Fibroblast of mammary gland (primary cell): ENCODE data around the gene C1QTNF2.

ENCODE experiments used
- DNase-seq: peaks from one replicate; pipeline ENCODE4 v3.0.0-alpha.2; 2010; ENCODE audit warnings: low read depth
- H3K4me3 ChIP-seq: 2 replicates; pipeline ENCODE4 v1.5.1; 2011; ENCODE audit warnings: low read depth, mild to moderate bottlenecking, low read length, moderate library complexity; ENCODE audit not compliant: control insufficient read depth
- TF ChIP-seq, protein P1 (sequence below): conservative IDR thresholded peaks from 2 replicates; pipeline ENCODE4 v1.5.1; 2011; ENCODE audit warnings: low read depth, low read length, inconsistent platforms; ENCODE audit not compliant: control insufficient read depth, insufficient read depth

Gene C1QTNF2

DNA sequence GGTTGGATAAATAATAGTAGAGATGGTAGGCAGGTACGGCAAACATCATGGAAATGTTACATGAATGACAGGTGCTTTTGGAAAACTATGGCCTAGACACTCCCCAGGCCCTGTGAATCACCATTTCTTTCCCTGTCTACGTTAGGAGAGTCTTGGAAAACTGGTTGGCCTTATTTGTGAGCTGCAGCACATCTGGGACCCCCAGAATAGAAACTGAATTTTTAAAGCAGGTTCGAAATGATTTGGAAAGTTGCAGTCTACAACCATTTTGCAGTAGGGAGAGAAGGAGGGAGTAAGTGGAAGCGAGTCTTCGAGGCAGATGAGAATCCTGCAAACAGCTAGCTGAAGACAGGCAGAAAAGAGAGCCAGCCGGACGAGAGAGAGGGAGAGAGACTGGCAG, 13.0 kb downstream of the C1QTNF2 start:
- no peak for DNase-seq
- TF ChIP-seq, protein P1, sequence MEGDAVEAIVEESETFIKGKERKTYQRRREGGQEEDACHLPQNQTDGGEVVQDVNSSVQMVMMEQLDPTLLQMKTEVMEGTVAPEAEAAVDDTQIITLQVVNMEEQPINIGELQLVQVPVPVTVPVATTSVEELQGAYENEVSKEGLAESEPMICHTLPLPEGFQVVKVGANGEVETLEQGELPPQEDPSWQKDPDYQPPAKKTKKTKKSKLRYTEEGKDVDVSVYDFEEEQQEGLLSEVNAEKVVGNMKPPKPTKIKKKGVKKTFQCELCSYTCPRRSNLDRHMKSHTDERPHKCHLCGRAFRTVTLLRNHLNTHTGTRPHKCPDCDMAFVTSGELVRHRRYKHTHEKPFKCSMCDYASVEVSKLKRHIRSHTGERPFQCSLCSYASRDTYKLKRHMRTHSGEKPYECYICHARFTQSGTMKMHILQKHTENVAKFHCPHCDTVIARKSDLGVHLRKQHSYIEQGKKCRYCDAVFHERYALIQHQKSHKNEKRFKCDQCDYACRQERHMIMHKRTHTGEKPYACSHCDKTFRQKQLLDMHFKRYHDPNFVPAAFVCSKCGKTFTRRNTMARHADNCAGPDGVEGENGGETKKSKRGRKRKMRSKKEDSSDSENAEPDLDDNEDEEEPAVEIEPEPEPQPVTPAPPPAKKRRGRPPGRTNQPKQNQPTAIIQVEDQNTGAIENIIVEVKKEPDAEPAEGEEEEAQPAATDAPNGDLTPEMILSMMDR: no peak
- no peak overlapping the region for H3K4me3 ChIP-seq

DNA sequence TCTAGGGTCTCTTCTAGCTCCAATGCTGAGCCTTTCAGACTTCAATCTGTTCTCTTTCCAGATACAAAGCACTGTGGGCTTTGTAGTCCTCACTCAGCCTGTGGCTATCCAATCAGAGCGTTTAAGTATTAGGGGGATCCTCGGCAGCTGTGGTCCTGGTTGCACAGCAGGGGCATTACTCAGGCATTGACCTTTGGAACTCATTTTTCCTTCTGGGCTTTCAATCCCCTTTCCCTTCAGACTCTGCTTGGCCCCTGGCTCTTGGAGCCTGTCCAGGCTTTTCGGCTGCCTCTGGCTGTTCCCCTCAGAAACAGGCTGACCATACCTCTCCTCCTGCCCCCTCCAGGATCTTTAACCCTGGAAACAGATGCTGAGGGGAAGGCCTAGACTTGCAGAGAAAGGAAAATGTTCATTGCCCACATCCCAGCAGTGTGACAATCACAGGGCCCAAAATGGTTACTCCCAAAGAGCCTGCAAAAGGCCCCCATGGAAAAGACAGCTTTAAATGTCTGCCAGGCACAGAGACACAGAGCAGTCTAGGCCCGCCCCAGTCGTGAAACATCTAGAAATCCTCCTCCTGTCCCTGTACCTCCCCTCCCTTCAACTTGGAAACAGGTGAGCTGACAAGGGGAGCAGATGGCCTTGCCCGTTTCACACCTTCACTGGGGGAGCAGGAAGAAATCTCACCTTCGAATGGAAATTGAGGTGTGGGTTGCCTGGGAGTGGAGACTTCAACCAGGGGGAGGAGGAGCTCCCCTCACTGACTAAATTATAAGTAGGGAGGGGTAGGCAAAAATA, 13.7 kb downstream of the C1QTNF2 start:
- H3K4me3 ChIP-seq: no peak overlapping the region
- TF ChIP-seq, protein P1: no peak
- DNase-seq: no peak

DNA sequence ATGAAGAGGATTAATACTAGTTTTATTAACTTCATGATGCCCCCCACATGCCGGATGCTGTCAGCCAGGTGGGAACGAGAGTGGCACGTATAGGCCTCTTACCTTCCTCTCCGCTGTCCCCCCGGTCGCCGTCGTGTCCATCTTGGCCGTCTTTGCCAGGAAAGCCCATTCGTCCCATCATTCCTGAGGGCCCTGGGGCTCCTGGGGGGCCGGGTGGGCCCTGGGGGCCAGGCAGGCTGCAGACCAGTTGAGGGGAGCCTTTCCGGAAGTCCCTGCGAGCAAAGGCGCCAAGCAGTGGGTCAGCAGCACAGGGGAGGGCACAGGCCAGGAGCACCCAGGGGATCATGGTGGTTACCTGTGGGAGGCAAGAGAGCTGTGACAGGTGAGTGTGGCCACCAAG, 15.8 kb downstream of the C1QTNF2 start:
- DNase-seq: no peak
- TF ChIP-seq, protein P1: no peak
- H3K4me3 ChIP-seq: no peak overlapping the region

DNA sequence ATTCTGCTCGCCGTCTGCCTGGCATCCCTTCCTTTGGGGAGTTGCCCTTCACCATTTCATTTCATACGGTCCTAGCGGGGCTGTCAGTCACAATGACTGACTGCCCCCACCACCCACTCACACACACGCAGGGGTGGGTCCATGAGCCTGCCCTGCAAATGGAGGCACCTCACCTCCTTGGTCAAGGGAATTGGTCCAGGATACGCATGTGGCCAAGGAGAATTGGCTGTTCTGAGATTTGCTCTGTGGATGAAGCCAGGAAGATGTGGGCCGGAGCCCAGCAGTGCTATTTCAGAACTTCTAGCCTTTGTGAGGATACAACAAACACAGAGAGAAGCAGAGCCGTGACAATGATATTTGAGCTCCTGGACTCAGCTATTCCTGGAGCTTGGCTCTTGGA, 17.0 kb downstream of the C1QTNF2 start:
- H3K4me3 ChIP-seq: no peak overlapping the region
- TF ChIP-seq, protein P1: no peak
- DNase-seq: no peak

DNA sequence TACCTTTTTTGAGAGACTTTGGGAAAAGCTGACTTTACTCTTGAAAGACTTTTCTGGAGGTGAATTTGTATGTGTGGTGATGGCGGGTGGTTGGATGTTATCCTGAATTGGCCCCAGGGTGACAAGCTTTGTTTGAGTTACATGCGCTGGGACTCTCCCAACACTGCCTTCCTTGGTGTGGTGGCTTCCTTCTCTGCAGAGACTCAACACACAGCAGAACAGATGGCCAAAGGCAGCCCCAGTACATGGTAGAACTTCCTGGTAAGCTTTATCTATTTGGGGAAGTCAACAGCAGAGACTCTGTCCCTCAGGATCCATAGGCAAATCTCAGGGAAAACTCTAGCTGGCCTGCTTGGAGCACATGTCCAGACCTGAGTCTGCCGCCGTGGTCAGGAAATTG, 18.1 kb downstream of the C1QTNF2 start:
- DNase-seq: no peak
- TF ChIP-seq, protein P1: no peak
- no peak overlapping the region for H3K4me3 ChIP-seq

DNA sequence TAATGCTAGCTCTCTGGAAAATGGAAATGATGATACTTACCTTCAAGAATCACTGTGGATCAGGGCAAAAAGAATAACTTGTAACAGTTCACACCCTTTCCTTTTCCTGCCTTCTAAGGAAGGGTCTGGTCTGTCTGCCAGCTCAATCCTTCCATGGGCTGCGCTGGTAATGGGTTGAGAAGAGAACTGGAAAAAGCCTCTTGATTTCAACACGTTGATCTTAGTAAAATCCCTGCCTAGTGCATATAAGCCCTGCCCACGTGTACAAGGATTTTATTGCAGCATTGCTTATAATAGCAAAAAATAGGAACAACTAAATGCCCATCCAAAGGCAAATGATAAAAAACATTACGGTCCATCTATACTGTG, 20.5 kb downstream of the C1QTNF2 start:
- DNase-seq: no peak
- no peak overlapping the region for H3K4me3 ChIP-seq
- TF ChIP-seq, protein P1: no peak
